ENCODE results near the gene CCL13.

DNA sequence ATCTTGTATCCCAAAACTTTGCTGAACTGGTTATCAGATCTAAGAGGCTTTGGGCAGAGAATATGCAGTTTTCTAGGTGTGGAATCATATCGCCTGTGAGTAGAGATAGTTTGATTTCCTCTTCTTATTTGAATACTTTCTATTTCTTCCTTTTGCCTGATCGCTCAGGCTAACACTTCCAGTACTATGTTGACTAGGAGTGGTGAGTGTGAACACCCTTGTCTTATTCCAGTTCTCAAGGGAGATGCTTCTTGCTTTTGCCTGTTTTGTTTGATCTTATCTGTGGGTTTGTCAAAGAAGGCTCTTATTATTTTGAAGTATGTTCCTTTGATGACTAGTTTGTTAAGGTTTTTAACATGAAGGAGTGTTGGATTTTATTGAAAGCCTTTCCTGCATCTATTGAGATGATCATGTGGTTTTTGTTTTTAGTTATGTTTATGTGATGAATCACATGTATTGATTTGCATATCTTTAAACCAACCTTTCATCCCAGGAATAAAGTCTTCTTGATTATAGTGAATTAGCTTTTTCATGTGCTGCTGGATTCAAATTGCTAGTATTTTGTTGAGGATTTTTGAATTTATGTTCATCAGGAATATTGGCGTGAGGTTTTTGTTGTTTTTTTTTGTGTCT is 17.0 kb upstream of the CCL13 start:
- TF ChIP-seq, protein P1, sequence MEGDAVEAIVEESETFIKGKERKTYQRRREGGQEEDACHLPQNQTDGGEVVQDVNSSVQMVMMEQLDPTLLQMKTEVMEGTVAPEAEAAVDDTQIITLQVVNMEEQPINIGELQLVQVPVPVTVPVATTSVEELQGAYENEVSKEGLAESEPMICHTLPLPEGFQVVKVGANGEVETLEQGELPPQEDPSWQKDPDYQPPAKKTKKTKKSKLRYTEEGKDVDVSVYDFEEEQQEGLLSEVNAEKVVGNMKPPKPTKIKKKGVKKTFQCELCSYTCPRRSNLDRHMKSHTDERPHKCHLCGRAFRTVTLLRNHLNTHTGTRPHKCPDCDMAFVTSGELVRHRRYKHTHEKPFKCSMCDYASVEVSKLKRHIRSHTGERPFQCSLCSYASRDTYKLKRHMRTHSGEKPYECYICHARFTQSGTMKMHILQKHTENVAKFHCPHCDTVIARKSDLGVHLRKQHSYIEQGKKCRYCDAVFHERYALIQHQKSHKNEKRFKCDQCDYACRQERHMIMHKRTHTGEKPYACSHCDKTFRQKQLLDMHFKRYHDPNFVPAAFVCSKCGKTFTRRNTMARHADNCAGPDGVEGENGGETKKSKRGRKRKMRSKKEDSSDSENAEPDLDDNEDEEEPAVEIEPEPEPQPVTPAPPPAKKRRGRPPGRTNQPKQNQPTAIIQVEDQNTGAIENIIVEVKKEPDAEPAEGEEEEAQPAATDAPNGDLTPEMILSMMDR (IDR thresholded peaks at IDR 0.05; ENCODE audit: low read depth, low read length) = no peak
- TF ChIP-seq MAX (IDR thresholded peaks at IDR 0.05; ENCODE audit: low read depth, low read length) (no peak), MYC (IDR thresholded peaks at IDR 0.05; ENCODE audit: low read depth, low read length) (no peak)
